CMK (cell line): ENCODE measurements around the gene SNRPA1.

Source experiments
- DNase-seq: peaks from one replicate; pipeline ENCODE4 v3.0.0-alpha.2; 2010; ENCODE audit warnings: low read depth

SNRPA1 gene

DNA sequence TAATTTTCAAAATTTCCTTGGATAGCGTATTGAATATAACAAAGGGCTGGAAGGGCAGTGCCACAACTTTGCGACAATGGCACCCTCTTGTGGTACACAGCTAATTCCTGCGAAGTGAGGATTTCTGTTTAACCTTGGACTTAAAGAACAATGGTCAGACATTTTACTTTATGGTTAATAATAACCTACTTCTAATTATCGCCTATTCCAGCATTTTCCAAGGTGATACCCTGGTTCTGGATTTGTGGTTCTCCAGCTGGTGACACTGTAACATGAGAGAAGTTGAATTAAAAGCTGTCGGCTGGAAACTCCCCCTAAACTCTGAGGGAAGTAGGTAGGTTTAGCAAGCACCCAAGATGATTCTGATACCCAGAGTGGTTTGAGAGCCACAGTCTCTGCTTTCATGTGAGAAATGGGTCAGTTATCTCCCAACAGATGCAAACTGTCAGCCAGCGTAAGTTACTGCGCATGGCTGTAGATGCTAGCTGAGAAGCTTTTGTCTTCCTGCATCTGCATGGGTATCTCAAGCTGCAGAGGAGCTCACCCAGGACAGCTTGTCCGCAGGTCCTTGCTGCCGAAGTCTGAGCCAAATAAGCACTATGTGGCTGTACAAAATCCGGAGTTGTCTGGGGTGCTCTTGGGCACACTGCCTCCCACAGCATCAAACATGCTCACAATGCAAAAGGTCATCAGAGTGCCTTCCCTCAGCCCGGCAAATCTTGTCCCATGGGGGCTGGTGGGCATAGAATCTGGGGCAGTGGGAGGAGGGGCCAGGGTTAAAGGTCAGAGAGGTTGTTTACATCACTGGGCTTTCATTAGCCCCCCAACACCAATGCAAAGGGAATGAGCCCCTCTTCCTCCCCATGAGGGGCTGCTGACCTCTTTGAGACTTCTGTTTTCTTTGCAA lies 36.6 kb downstream of the SNRPA1 start:
- peak; percentile 49 for DNase-seq

DNA sequence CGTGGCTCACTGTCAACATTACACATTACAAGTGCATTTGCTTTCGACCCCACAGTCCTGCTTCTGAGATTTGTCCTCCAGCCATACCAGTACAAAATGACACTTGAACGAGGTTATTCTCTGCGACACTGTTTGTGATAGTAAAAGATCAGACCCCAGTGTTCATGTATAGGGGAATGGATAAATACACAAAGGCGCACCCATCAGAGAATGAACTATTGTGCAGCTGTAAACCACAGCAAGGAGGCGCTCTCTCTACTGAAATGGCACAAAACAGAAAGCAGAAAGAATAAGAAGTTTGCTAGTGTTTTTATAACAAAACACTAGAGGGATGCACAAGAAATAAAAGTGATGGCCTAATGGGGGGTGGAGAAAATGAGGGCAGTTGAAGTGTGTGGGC lies 38.3 kb downstream of the SNRPA1 start:
- no peak for DNase-seq

DNA sequence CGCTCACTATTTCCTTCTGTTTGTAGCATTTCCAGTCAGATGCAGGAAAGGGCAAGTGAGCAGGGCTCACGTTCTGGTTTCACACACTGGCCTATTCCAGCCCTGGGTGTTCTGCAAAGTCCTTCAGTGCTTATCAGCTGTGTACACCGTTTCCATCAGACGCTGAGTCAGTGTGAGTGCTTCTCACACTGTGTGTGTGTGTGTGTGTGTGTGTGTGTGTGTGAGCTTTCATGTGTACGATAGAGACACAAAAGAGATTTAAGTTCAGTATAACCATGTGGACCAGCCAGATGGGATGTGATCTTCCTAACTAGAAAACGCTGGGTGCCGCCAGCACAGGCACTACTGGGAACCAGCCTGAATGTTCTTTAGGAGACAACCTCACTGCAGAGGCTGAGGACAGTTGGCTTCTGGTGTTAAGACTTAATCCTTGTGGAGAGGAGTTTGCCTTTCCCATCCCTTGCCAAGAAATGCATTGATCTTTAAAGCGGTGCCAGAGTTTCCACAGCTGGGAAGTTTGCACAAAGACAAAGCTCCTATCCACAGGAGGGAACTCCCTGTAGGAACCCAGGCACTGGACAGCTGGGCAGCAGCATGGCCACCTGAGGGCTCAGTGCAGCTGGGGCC lies 39.3 kb downstream of the SNRPA1 start:
- DNase-seq: peak; percentile 91

DNA sequence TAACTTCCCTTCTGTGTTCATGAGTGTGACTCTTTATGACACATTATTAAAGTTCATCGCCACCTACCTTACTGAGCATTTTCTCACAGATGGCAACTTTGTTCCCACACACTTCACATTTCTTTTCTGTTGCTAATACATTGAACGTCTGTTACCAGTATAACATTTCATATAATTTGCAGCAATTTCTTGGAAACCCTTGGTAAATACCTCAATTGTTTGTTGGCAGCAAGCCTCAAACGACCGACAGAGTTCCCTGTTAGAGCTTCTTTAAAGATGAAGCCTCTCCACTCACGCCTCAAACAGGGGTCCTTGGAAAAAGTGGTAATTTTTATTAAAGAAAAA lies 40.0 kb downstream of the SNRPA1 start:
- DNase-seq: no peak

DNA sequence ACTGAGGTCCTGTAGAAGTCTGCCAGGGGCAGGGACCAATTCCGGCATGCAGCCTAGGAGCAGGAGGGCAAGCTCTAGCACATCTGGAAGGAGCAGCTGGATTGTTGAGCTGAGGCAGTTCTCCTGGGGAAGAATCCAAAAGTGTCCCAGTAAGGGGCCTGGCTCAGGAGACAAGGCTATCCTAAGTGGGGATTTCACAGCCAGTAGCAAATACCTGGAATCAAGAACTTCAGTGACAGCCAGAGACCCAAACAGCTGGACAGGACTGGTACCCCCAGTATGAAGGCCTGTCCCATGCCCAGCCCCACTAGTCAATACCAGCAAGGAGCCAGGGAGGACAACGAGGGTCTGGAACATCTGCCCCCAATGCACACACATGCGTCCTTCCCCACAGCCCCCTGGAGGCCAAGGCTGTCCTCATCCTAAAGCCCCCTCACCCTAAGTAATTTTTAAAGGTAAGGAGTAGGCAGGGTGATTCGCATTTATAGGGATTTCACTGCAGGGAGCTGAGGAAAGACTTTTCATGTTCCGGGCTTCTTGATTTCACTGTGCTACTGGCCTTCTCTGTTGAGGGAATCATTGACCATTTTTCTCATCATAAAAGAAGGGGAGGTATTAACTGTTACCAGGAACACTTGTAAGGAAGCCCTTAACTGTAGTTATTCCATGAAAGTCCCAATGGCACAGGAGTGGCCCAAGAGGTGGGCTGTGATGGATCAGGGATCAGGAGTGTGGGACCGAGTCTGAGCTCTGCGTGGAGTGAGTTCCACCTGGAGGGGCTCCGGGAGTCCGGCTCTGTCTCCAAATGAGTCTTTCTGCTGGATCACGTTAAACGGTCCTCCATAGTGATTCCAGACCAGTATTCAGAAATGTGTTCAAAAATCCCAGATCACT lies 40.6 kb downstream of the SNRPA1 start:
- DNase-seq: no peak

DNA sequence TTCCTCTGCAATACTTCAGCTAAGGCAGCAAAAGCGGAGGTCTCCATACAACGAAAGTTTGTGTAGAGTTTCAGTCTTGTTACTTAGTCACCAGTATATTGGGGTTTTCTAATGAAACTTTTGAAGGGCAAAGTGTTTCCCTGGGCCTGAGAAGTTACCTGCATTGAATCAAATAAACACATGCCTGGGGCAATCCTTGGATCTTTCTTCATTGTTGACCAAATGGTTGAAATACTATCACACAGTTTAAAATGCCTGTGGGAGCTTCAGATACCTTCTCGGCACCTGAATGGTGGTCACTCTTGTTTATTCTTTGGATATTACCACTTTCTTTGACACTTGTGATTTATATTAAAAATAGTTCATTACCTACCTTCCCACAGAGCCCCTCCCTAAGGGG lies 42.2 kb downstream of the SNRPA1 start:
- DNase-seq: no peak

DNA sequence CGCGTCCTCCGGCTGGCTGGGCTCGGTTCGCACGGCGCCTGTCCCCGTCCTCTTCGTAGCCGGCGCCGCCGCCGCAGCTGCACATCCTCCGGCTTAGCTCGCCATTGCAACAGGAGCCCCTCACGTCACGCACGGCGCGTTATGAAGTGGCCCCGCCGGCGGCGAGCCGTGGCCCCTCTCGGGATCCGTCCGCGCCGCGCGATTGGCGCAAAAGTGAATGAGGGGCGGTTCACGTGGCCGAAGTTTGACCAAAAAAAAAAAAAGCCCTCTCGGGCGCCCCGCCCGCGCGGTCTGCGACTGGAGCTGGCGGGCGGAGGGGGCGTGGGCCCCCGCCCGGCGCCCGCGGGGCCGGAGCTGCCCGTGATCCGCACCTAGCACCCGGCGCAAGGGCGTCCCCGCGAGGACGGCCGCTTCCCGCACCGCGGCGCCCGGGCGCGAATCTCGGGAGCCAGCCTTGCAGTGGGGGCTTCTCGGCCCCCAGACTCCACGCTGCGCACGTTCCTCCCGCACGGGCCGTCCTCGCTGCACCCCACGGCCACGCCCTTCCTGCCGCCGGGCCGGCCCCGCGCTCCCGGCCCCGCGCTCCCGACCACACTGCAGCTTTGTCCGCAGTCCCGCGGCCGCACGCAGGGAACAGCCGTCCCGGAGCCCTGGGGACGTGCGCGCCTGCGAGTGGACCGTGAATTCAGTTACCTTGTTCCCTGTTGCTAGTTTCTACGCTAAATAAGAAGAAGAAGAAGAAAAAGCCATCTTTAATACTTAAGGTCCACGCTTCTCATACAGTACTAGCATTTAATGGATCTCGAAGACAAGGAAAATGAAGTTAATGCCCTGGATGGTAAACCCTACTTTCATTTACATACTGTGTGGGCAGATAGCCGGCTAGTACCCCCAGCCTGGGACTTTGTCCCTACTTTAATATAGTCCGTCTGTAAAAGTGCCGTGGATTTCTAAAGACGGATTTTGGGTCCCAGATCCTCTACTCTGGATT lies 42.9 kb downstream of the SNRPA1 start, which contains the start of gene CHSY1:
CHSY1 (minus strand) TSS at position 219 of the 991 bp plus-strand sequence. CDS start 592 bp downstream, outside the sequence.
- DNase-seq: peak; percentile 83

DNA sequence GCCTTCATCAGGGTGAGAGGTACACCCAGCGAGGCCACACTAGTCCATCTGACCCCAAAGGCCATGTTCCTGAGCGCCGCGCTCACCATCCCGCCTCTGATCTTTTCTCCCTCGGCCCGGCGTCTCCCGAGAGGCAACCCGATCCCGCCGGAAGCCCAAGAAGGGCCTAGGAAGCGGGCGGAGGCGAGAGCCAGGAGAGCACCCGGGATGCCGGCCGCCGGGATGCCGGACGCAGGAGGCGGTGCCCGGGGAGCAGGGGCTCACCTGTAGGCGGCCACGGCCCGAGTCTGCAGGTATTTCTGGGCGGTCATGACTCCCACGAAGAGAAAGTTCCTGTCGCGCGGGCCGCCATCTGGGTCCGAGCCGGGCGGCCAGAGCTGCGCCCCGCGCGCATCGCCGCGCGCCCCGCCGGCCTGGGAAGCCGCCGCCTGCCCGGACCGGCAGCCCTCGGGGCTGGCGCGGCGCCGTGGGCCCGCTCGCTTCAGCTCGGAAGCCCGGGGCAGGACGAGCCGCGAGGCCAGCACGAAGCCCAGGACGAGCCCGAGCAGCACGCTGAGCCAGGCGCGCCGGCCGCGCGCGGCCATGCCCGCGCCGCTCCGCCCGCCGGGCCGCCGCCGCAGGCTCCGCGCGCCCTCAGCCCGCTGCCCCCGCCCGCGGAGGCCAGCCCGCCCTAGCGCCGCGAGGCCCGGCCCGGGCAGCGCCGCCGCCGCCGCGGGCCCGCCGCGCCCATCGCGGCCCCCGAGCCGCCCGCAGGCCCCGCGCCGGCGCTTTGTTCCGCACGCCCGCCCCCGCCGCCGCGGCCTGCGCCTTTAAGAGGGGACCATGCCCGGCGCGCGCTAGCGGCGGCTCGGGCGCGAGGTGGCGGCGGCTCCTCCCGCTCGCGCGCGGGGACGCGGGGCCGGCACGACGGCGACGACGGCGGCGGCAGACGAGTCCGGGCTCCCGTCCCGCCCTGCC lies 43.9 kb downstream of the SNRPA1 start:
- DNase-seq: no peak

DNA sequence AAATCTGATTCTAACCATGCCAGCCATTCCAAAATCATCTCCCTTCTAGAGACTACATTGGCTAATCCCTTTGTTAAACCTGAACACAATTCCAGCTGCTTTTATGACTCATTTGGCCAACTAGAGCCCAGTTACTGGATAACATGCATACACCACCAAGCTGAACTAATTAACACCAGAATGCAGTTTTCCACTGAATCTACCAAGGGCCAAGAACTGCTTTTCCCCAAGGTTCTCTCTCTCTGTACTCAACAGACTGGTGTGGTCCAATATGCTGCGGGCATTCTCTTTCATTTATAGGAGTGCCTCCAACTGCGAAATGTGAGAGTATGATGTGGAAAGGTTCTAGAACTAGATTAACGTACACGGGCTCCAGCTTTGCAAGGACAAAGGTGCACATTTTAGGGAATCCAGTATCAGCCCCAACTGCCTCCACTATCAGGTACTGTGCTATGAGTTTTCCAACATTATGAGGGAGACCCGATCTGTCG lies 44.7 kb downstream of the SNRPA1 start:
- no peak for DNase-seq

DNA sequence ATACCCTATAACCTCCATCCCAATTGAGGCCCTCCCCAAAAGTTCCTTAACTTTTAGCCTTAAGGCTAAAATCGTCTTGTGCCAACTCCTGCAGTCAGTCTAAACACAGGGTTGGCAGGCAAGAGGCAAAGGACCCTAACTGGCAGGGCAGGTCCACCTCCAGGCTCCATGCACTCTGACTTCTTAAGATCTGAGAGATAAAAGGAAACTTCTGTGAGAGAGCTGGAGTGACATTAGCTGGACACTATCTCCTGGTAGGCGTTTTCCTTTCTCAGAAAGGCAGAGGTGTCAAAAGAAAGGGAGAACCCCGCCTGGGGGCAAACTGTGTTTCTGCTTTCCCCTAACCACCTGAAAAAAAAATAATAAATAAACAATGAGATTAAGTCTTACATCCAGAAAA lies 46.8 kb downstream of the SNRPA1 start:
- DNase-seq: no peak

DNA sequence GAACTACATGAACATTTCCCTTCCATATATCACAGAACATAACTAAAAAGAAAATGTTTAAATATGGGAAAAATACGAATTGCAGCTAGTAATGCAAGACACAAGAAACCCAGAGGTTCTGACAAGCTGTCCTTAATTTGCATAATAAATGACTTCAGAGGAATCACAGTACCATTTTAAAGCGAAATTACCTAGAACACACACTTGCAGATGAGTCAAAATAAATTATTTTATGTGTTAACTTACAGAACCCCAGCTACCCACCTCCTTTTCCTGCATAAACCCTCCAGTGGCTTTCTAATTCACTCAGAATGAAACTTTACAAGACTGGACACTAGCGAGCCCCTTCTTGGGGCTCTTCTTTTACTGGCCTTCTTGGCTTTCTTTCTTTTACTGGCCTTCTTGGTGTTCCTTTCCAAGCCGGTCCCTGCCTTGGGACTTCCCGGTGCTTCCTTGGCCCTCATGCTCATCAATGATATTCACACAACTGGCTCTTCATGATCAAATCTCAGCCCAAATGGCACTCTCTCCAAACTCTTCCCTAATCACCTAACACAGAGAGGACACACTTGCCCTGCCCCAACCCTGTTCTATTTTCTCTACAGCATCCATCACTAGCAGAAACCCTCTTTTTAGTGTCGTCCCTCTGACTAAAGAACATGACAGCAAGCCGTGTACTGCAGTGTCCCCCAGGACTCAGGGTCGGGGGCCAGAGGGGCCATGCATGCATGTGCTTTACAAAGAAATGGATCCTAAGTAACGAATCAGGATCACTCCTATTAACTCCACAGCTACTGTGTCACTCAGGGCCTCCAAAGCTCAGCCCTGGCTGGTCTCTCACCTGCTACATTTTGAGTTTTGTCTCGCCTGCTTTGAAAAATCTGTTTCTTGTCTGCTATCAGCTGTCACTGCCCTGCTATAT lies 48.0 kb downstream of the SNRPA1 start:
- DNase-seq: no peak

DNA sequence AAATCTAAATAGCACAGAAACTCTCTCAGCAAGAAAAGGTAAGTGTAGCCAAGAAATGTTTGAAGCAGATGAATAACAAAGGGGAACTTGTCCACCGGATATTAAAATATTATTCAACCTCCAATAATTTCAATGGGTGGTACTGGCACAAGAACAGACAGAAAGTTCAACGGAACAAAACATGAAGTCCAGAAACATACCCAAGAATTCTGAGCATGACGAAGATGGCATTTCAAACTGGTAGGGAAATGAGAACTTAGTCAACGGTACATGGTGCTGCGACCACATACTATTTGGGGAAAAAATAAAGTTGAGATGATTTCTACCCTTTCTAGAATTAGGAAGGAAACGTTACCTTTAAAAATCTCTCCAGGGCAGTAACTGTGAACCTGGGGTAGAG lies 48.7 kb downstream of the SNRPA1 start:
- no peak for DNase-seq

DNA sequence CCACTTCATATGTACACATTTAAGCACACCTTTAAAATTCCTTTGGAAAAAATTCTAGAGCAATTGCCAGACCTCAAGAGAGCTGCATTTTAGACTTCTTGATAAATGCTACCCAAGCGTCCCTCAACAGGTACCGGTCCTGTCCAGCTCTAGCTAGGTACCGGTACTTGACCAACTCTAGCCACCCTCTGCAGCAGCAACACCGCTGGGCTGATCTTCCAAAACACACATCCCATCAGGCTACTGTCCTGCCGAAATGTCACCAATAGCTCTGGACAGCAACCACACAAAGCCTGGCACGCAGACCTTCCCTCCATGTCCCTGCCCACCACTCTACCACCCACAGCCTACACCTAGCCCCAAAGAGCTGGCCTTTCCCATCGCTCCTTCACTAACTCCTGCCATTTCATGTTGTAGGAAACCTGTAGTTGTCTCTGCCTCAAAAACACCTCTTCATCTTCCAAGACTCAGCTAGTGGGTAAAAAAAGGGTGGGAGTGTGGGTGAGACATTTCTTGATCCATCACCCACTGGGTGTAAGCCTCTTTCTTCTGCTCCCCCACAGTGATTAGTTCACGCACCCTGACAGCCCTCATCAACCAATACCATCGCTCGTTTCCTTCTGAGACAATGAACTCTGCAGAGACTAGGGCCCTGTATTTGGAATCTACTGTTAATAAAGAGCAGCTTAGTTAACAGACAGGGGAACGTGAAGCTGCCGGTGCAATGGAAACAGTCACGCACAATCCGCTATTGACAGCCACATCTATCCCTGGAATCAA lies 50.0 kb downstream of the SNRPA1 start:
- DNase-seq: no peak

DNA sequence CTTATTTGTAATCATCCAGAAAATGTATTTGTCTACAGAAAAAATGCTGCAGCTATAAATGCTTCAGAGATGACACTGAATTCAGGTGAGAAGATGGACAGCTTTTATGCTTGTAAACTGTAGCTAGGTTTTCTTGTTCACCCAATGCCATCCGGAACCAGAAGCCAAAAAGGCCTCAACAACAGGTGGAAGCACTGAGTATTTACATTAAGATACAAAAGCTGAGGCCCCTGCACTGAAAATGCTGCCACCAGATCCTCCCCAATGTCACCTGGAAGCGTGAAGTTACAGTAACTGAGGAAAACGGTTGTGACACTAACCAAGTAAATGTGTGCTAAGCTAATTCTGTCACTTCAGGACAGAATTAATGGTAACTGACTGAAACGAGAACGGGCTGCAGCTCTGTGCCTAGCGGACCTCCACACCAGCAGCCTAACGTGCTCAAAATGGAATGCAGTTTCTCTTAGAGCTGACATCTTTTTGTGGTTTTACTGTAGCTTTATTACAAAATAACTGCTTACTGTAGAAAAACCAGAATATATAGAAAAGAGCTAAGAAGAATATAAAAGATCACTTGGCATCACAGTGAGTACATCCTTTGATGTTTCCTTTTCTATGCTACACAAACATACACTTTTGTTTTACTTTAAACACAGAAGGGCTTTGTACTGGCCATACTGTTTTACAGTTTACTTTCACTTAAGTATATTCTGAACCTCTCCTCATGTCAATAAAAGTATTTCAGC lies 50.8 kb downstream of the SNRPA1 start:
- DNase-seq: no peak

DNA sequence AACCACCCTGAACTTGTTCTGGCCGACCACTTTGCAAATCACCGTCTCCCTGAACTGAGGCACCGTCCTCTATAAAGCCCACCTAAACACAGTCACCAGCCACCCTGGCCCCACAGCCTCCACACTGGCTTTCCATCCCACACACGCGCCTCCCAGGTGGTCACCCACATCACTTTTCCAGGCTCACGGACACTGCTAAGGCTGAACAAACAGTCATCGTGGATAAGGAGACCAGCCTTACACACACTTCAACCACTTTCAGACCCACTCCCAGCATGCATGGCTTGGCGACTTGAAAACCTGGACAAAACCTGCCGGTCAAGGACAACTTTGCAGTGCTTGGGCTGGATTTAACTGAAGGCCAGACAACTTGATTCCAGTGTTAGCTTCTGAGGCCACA lies 51.6 kb downstream of the SNRPA1 start:
- DNase-seq: no peak

DNA sequence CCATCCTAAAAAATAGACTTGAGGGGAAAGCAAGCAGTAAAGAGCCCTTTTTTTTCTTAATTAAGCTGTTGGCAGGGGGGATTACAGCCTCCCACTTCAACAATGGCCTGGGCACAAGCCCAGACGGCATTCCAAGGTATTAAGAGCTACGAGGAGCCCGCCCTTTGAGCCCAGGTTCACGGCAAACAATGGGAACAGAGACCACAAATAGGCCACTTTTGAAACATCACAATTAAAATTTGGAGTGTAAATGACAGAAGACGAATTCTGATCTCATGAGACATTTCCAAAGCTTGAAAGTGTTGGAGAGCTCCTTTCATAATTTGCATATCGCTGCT lies 52.1 kb downstream of the SNRPA1 start:
- DNase-seq: no peak
